NCI-H1105 (cell line): ENCODE results near the gene COQ4.
A peak's percentile ranks its signal among the peaks of the same experiment; 100 is the strongest.
"Not testable (repeated sequence)": the region's sequence is repeated elsewhere in the genome, so short reads cannot be mapped to it uniquely, and the experiment has no call there.

Experiments
- DNase-seq: peaks from one replicate; lab custom pipeline; 2025; lab: John Stamatoyannopoulos, UW

Gene COQ4

DNA sequence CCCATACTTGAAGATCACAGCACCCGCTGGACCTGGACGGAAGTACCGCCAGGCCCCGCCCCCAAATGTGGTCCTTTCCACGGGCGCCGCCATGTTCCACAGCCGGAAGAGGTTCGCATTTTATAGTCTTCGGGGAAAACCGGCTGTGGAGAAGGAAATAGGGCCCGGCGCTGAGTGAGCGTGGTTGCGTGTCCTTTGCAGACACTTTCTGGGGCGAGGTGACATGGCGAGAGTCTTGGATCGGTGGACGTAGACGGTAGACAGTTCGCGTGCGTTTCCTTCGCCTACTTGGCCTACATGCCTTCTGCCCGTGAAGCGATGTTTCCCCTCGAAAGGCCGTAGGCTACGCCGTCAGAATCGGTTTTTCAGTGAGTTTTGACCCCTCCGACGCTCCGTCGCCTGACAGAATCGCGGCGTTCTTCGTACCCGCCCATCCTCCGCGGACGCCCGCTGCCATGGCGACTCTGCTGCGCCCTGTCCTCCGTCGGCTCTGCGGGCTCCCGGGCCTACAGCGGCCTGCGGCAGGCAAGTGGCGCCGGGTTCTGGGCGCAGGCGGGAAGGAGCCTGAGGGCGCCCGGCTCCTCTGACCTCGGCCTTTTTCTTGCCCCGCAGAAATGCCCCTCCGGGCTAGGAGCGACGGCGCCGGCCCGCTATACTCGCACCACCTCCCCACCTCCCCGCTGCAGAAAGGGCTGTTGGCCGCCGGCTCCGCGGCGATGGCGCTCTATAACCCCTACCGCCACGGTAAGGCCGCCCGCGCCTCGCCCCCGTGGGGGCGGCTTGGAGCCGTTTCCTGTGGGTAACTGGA lies at the start of gene COQ4, which contains the start of gene TRUB2:
Gene COQ4, plus strand, starts transcription at position 436 of the 808 bp plus-strand sequence. Its CDS starts 20 bp downstream, at position 456.
Gene TRUB2, minus strand, starts transcription at position 44 of the 808 bp plus-strand sequence. Its CDS starts 39 bp downstream, at position 5.
- peak; percentile 92 for DNase-seq

- no peak for DNase-seq
These were observed 48.4 kb upstream of the COQ4 start for GRCh38 chr9:128274245-128274644.

DNA sequence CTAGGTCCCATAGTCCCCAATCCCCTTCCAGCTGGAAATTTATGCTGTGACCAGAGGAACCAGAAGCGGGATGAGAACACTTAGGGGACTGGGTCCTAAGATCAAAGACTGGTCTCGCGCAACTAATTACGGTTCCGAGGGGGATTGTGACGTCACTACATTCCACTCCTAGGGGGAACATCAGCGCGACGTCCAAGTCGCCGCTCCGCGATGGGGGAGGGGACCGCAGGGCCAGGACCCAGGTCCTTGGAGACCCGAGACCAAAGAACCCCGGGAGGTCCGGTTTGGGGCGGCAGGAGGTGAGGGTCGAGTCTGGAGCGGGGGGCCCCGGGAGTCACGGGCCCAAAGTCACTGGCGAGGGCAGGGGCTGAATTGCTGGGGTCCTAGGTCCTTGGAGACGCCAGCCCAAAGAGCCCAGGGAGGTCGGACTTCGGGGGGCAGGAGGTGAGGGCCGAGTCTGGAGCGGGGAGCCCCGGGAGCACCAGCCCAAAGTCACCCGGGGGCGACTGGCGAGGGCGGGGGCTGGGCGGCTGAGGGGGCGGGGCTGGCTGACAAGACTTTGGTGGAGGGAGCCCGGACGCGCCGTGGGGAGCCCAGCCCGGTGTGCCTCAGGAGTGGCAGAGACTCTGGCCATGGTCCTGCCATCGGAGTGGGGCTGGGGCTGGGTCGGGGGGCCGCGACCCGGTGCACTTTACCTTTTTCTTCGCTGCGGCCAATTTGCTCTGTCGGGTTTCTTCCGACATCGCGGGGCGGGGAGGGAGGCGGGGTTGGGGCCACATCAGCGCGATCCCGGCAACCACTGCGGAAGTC lies 47.2 kb upstream of the COQ4 start, which contains the start of gene GOLGA2:
Gene GOLGA2, minus strand, starts transcription at position 810 of the 810 bp plus-strand sequence. Its CDS starts 31 bp downstream, at position 779.
- no peak for DNase-seq

- peak; percentile 98 for DNase-seq
These were observed 46.5 kb upstream of the COQ4 start, which contains the start of gene SWI5 for GRCh38 chr9:128276008-128276573. TSS of gene SWI5 (plus strand) at chr9:128276276.

- DNase-seq, result peak; percentile 5
These were observed 45.9 kb upstream of the COQ4 start for GRCh38 chr9:128276574-128277270.

GRCh38 chr9:128279088-128280073 lies 43.3 kb upstream of the COQ4 start:
- not testable (repeated sequence) for DNase-seq

- DNase-seq, result no peak
These were observed 42.5 kb upstream of the COQ4 start for GRCh38 chr9:128280084-128280622.

DNA sequence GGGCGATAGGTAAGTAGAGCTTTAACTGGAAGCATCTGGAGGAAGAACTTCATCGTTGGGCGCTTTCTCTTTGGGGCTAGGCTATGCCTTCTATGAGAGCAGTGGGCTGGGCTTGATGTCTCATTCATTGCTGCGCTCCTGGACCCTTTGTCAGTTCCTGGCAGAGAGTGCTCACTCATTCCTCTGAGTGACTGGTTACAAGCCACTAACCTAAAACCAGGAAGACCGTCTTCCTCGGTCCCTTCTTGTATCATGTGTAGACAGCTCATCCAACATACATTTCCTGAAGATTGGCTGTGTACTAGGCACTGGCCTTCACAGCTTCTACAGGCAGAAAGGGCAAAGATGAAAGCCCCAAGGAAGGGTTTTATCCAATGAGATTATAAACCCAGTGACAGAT lies 40.1 kb upstream of the COQ4 start:
- no peak for DNase-seq

DNA sequence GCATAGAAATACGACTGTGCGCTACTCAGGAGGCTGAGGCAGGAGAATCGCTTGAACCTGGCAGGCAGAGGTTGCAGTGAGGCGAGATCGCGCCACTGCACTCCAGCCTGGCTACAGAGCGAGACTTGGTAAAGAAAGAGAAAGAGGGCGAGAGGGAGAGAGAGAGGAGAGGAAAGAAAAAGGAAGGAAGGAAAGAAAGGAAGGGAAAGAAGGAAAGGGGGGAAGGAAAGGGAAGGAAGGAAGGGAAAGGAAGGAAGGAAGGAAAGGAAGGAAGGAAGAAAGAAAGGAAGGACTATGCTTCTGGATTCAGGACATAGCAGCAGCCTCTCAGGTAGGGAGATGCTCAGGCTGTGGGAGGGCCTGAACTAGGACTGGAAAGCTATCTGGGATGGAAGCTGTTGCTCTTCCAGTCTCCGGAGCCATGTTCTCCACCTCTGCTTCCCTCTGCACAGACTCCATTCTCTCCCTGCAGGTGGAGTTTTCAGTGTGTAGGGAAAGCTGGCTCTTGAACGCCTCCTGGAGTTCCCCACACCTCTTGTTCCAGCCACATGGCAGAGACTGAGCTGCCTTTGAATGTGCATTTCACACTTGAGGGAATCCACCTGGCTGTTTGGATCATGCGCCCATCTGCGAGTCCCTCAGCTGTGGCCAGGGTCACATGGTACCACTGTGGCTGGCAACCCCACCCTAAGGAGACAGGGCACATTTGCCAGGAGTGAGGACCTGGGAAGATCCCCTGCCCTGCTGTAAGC lies 37.4 kb upstream of the COQ4 start:
- DNase-seq, result no peak

- DNase-seq, result no peak
These were observed 36.2 kb upstream of the COQ4 start for GRCh38 chr9:128286440-128286839.

DNA sequence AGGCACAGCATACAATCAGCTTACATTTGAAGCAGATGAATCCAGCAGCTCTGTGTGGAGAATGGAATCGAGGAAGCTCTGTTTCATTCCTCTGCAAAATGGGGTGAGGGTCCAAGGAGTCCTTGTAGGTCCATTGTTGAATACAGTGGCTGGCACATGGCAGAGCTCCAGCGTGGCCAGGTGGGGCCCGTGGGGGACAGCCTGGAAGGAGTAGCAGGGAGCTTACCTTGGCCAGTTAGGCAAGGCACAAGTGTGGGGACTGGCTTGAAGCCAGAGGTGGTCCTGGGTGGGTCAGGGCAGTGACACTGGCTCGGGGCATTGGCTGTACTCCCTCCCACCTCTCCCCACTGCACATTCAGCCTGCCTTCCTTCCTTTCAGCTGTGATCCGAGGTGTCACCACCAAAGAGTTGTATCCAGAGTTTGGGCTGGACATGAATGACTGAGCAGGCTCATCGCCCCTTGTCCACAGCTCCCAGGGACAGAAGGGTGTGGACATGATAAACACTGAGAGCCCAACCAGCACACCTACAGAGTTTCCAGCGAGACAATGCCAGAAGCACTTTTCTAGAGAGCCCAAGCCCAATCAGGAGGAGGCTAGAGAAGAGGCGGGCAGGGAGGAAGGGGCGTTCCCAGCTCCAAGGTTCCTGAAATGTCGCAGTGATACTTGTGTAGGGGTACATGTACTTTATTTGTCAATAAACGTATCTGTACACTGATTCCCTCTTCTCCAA lies 34.2 kb upstream of the COQ4 start:
- DNase-seq, result no peak

- no peak for DNase-seq
These were observed 30.6 kb upstream of the COQ4 start for GRCh38 chr9:128292009-128292408.

- no peak for DNase-seq
These were observed 29.5 kb upstream of the COQ4 start for GRCh38 chr9:128293091-128293490.

DNA sequence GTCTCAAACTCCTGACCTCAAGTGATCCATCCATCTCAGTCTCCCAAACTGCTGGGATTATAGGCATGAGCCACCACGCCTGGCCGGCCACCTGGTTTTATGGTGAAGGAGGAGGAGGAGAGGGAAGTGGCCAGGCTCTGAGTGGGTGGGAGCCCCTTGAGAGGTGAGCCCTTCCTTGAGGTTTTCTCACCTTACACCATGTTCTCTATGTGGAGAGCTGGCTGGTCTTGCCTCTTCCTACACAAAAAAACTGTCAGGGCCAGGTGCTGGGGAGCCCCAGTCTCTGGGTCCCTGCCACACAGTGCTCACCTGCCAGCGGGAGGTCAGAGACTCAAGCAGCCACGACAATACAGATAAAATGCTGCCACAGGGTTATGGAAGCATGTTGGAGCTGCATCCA lies 28.5 kb upstream of the COQ4 start:
- DNase-seq, result no peak

DNA sequence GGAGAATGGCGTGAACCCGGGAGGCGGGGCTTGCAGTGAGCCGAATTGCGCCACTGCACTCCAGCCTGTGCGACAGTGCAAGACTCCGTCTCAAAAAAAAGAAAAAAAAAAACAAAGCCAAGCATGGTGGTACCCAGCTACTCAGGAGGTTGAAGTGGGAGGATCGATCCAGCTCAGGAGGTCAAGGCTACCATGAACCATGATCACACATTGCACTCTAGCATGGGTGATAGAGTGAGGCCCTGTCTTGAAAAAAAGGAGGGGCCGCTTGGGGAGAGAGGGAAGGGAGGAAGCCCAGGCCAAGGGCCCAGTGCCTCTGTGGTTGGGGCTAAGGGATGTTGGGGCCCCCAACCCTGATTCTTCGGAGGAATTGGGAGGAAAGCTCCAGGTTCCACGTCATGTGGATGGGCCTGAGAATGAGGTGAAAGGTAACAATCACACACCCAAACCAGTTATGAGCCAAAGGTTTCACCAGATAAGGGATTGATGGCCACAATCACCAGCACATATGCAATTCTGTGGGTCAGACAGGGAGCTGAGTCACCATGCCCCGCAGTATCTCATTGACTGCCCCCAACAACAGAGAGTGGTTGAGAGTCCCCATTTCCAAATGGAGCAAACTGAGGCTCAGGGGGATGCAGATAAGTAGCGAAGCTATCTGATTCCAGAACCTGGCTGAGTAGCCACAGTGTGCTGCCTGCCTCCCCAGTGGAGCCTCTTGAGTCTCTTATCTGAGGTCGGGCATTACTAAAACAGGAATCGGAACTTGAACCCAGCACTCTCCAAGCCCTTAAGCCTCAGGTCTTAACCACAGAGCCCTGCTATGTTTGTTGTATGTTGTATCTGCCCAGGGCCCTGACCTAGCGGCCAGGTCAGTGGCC lies 26.1 kb upstream of the COQ4 start:
- DNase-seq, result no peak

GRCh38 chr9:128297221-128297773 lies 25.3 kb upstream of the COQ4 start:
- DNase-seq, result no peak
